Cardiac fibroblast (primary cell): ENCODE measurements around the gene C20orf144.

ENCODE experiments used
- DNase-seq, 2 donors: peaks; one replicate each; pipeline versions ENCODE4 v3.0.0 to v3.0.0-alpha.2; 2010; ENCODE audit warnings: low read depth in 2 of 2
- H3K4me3 ChIP-seq, 2 donors: replicated peaks in 1 of 2; 1 replicate in 1 of 2; 2 replicates in 1 of 2; pipeline ENCODE4 v1.5.1; 2011; ENCODE audit warnings: low read depth in 2 of 2, low read length in 2 of 2, mild to moderate bottlenecking in 2 of 2, moderate library complexity in 1 of 2
- CTCF ChIP-seq: IDR thresholded peaks from one replicate; pipeline ENCODE4 v1.5.1; 2011; ENCODE audit warnings: low read depth, mild to moderate bottlenecking, low read length, inconsistent platforms

Gene C20orf144

GRCh38 chr20:33669873-33670640 lies 7.9 kb downstream of the C20orf144 start:
- H3K4me3 ChIP-seq = no peak overlapping the region
- no peak for DNase-seq
- no peak for TF ChIP-seq CTCF

GRCh38 chr20:33670715-33671499 lies 8.8 kb downstream of the C20orf144 start:
- DNase-seq = no peak
- no peak for TF ChIP-seq CTCF
- H3K4me3 ChIP-seq = no peak overlapping the region

GRCh38 chr20:33671573-33672288 lies 9.6 kb downstream of the C20orf144 start:
- peak in 1 of 2 donors; percentile 52 for DNase-seq
- TF ChIP-seq CTCF = no peak
- H3K4me3 ChIP-seq = no peak overlapping the region

GRCh38 chr20:33672426-33673113 lies 10.4 kb downstream of the C20orf144 start:
- H3K4me3 ChIP-seq = peak overlapping the region in 1 of 2 donors; percentile 71
- DNase-seq = no peak
- no peak for TF ChIP-seq CTCF

GRCh38 chr20:33673114-33673409 lies 10.9 kb downstream of the C20orf144 start:
- peak overlapping the region; percentile 56 to 71 for H3K4me3 ChIP-seq
- no peak for TF ChIP-seq CTCF
- DNase-seq = no peak

GRCh38 chr20:33673410-33674293 lies 11.5 kb downstream of the C20orf144 start:
- no peak for TF ChIP-seq CTCF
- peak in 1 of 2 donors; percentile 19 for DNase-seq
- peak overlapping the region; percentile 56 to 71 for H3K4me3 ChIP-seq
